Psoas muscle (tissue), 8 donors: ENCODE data around the gene STXBP5. TPM values are rescaled to one million over a fixed set of nuclear protein-coding genes. Genes with fewer than 3 reads are reported as not detected.

ENCODE experiments used
- ATAC-seq, 4 donors: fragments of 200-7000 bp; cut with Tn5 transposase; one replicate each; pipeline ENCODE4 v1.9.1; 2020; ENCODE audit warnings: moderate library complexity in 3 of 4, mild to moderate bottlenecking in 2 of 4
- DNase-seq, 2 donors: peaks; one replicate each; pipeline ENCODE4 v3.0.0-alpha.2; 2020
- H3K27ac ChIP-seq: fragments of 200-600 bp; one replicate; pipeline ENCODE4 v1.8.0; 2022
- H3K27me3 ChIP-seq, 3 donors: fragments of 200-600 bp in 1 of 3; one replicate each; pipeline versions ENCODE4 v1.6.1 to v1.8.0; 2013 to 2022; ENCODE audit warnings: low read length in 2 of 3, mild to moderate bottlenecking in 2 of 3, moderate library complexity in 1 of 3; ENCODE audit not compliant: insufficient read depth in 3 of 3
- H3K36me3 ChIP-seq, 2 donors: fragments of 200-600 bp in 1 of 2; one replicate each; pipeline versions ENCODE4 v1.6.1 to v1.8.0; 2013 to 2022; ENCODE audit warnings: low read depth in 1 of 2, mild to moderate bottlenecking in 1 of 2, moderate library complexity in 1 of 2; ENCODE audit not compliant: insufficient read depth in 1 of 2
- H3K4me1 ChIP-seq: fragments of 200-600 bp; one replicate; pipeline ENCODE4 v1.8.0; 2022
- H3K4me3 ChIP-seq: fragments of 200-600 bp; one replicate; pipeline ENCODE4 v1.8.0; 2022; ENCODE audit warnings: mild to moderate bottlenecking
- H3K9me3 ChIP-seq: fragments of 200-600 bp; one replicate; pipeline ENCODE4 v1.8.0; 2022
- WGBS, 3 donors: extraction: QIAGEN DNeasy Blood & Tissue Kit; methylation state at CpG; one replicate each; pipeline versions ENCODE4 v1.1.6 to v1.1.7; 2013; 5-methylcytosine and 5-hydroxymethylcytosine counted together
- intact Hi-C, 2 donors: fragments of 100-400 bp; cut with DNase I; formaldehyde crosslinking; loops; one replicate each; pipeline versions ENCODE4 v1.11.0 to v1.14.2; 2022
- polyA plus RNA-seq, 3 donors: library from polyadenylated mRNA; stranded (reverse); fragments of 200-250 nt; gene quantifications; one replicate each; pipeline ENCODE4 v1.2.3, GENCODE V29; 2013
- total RNA-seq, 4 donors: library from RNA; stranded (reverse); fragmentation: NEBNext Ultra II Directional in 2 of 4; extraction: Animal tissue kit (Norgen Biotek cat#: 25700) in 2 of 4; gene quantifications; one replicate each; pipeline versions ENCODE4 v1.2.1 to v1.2.4, GENCODE V29; 2021 to 2023
- TF ChIP-seq, protein P1 (sequence below): fragments of 200-600 bp; IDR thresholded peaks from one replicate; pipeline ENCODE4 v1.8.0; 2022; ENCODE audit warnings: antibody characterized with exemption
- donor health status: healthy with polysubstance abuse.
- donor health status: DM: no; HTN: no; CAD: no; lungs with moderate emphysema.
- donor health status: Bipolar disorder and iron deficiency.
- donor health status: healthy.
- donor health status: DM: yes; HTN: yes; CAD: no.
- donor health status: DM: no; HTN: no; CAD: no.
- donor health status: DM: no; HTN: no; CAD: no.
- donor health status: DM: yes; HTN: yes; CAD: no.

STXBP5 gene
- total and polyA plus RNA-seq, 7 donors, result 4.1 to 20.0 (median 18.7) TPM

DNA sequence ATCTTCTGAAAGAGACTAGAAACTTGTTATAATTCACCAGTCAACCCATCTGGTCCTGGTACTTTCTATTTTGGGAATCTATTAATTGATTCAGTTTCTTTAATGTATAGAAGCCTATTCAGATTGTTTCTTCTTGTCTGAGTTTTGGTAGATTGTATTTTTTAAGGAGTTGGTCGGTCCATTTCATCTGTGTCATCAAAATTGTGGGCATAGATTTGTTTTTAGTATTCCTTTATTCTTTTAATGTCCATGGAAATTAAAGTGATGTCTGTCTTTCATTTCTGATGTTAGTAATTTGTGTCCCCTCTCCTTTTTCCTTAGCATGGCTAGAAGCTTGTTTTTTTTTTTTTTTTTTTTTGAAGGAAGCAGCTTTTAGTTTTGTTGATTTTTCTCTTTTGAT is 15.2 kb downstream of the STXBP5 start:
- Histone ChIP-seq H3K4me1 (peaks cover 21% of the 10 kb centered on the region), H3K27me3 (no peaks in the 10 kb centered on the region), H3K36me3 (peaks cover 0 to 5% of the 10 kb centered on the region in 2 donors), H3K4me3 (no peak overlapping the region), H3K27ac (no peak overlapping the region), H3K9me3 (no peaks in the 10 kb centered on the region)
- no peak for DNase-seq
- WGBS, 3 donors, result 96 to 100% (median 97%) methylated on average over 1 of the region's 1 CpG
- TF ChIP-seq, protein P1, sequence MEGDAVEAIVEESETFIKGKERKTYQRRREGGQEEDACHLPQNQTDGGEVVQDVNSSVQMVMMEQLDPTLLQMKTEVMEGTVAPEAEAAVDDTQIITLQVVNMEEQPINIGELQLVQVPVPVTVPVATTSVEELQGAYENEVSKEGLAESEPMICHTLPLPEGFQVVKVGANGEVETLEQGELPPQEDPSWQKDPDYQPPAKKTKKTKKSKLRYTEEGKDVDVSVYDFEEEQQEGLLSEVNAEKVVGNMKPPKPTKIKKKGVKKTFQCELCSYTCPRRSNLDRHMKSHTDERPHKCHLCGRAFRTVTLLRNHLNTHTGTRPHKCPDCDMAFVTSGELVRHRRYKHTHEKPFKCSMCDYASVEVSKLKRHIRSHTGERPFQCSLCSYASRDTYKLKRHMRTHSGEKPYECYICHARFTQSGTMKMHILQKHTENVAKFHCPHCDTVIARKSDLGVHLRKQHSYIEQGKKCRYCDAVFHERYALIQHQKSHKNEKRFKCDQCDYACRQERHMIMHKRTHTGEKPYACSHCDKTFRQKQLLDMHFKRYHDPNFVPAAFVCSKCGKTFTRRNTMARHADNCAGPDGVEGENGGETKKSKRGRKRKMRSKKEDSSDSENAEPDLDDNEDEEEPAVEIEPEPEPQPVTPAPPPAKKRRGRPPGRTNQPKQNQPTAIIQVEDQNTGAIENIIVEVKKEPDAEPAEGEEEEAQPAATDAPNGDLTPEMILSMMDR, result no peak
- no peak for ATAC-seq
- intact Hi-C loops, result loop anchor here in 1 of 2 donors (10.0 kb wide), 1 partner anchor 45 kb away; no protein-coding TSS in a partner anchor

DNA sequence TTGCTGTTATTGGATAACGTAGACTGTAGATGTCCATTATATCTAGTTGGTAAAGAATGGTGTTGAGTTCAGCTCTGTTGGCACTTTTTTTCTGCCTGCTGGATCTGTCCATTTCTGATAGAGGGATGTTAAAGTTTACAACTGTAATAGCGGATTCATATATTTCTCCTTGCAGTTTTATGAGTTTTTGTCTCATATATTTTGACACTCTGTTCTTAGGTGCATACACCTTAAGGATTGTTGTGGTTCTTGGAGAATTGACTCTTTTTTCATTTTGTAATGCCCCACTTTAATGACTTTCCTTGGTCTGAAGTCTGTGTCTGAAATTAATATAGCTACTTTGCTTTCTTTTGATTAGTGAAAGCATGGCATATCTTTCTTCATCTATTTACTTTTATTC is 16.1 kb downstream of the STXBP5 start:
- no peaks in the 10 kb centered on the region for H3K9me3 ChIP-seq
- peaks cover 18% of the 10 kb centered on the region for H3K4me1 ChIP-seq
- no peak overlapping the region for H3K27ac ChIP-seq
- H3K4me3 ChIP-seq, result no peak overlapping the region
- DNase-seq (no peak), ATAC-seq (no peak)
- H3K27me3 ChIP-seq, result no peaks in the 10 kb centered on the region
- TF ChIP-seq, protein P1, result no peak
- H3K36me3 ChIP-seq, result peaks cover 0 to 5% of the 10 kb centered on the region in 2 donors
- intact Hi-C loops, result no loop called here
- WGBS, 3 donors, result 94 to 98% (median 98%) methylated on average over 2 of the region's 2 CpGs

- H3K4me3 ChIP-seq, result no peak overlapping the region
- peaks cover 18% of the 10 kb centered on the region for H3K4me1 ChIP-seq
- peaks cover 0 to 5% of the 10 kb centered on the region in 2 donors for H3K36me3 ChIP-seq
- TF ChIP-seq, protein P1, result no peak
- ATAC-seq (no peak), DNase-seq (no peak)
- no peak overlapping the region for H3K27ac ChIP-seq
- WGBS, 3 donors, result 84 to 85% (median 84%) methylated on average over 4 of the region's 4 CpGs
- intact Hi-C loops, result no loop called here
- H3K9me3 ChIP-seq, result no peaks in the 10 kb centered on the region
- H3K27me3 ChIP-seq, result no peaks in the 10 kb centered on the region
These were observed 17.5 kb downstream of the STXBP5 start for GRCh38 chr6:147221739-147222138.

DNA sequence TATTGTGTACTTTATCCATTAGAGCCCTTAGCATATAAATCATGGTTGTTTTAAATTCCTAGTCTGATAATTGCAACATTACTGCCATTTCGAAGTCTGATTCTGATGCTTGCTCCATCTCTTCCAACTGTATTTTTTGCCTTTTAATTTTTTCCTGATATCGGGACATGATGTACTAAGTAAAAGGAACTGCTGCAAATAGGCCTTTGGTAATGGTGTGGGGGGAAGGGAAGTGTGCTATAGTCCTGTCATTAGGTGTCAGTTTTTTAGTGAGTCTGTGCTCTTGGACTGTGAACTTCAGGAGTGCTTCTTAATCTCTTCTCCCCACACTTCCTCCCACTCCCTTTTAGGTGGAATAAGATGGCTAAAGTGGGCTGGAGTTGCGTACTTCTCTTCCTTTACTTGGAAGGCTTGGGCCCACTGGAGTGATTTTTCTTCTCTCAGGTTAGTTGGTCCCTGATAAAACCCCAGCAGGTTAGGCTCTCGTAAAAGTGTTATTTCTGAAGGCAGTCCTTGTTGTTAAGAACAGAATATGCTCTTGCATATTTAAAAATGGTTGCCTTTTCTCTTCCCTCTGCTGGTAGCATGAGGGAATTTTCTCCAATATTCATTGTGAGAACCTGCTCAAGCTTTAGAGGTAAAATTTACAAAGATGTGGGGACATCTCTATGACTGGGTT is 18.1 kb downstream of the STXBP5 start:
- no peak overlapping the region for H3K27ac ChIP-seq
- intact Hi-C loops, result no loop called here
- no peak overlapping the region for H3K4me3 ChIP-seq
- no peaks in the 10 kb centered on the region for H3K27me3 ChIP-seq
- DNase-seq (no peak), ATAC-seq (peak in 2 of 4 donors; percentile 46 to 73)
- H3K36me3 ChIP-seq, result peaks cover 0 to 5% of the 10 kb centered on the region in 2 donors
- H3K4me1 ChIP-seq, result peaks cover 18% of the 10 kb centered on the region
- 77 to 94% (median 93%) methylated on average over 4 of the region's 4 CpGs for WGBS, 3 donors
- no peaks in the 10 kb centered on the region for H3K9me3 ChIP-seq
- TF ChIP-seq, protein P1, result peak; percentile 31

- TF ChIP-seq, protein P1, result no peak
- Histone ChIP-seq H3K4me1 (peaks cover 18% of the 10 kb centered on the region), H3K4me3 (no peak overlapping the region), H3K27me3 (no peaks in the 10 kb centered on the region), H3K27ac (no peak overlapping the region), H3K9me3 (no peaks in the 10 kb centered on the region), H3K36me3 (no peaks in the 10 kb centered on the region)
- intact Hi-C loops, result no loop called here
- DNase-seq (no peak), ATAC-seq (peak in 1 of 4 donors; percentile 19)
- 51 to 75% (median 65%) methylated on average over 3 of the region's 3 CpGs for WGBS, 3 donors
These were observed 19.5 kb downstream of the STXBP5 start for GRCh38 chr6:147223736-147224135.
